ENCODE measurements around the gene EFCAB13. TPM values are rescaled to one million over a fixed set of nuclear protein-coding genes. Genes with fewer than 3 reads are reported as not detected.
A peak's percentile ranks its signal among the peaks of the same experiment; 100 is the strongest.

Gene EFCAB13
- polyA plus RNA-seq, 10 donors, result 1.9 to 8.5 (median 3.8) TPM

GRCh38 chr17:47291242-47291873 is 32.4 kb upstream of the EFCAB13 start:
- no peak for DNase-seq

GRCh38 chr17:47292206-47292605 is 31.5 kb upstream of the EFCAB13 start:
- DNase-seq, result no peak

- DNase-seq, result peak in 1 of 3 donors; percentile 16
Measured at GRCh38 chr17:47295037-47295873, 28.5 kb upstream of the EFCAB13 start.

GRCh38 chr17:47295874-47296255 is 27.9 kb upstream of the EFCAB13 start:
- DNase-seq, result no peak

- DNase-seq, result no peak
Measured at GRCh38 chr17:47297661-47298400, 25.9 kb upstream of the EFCAB13 start.

- no peak for DNase-seq
Measured at GRCh38 chr17:47298712-47299111, 25.0 kb upstream of the EFCAB13 start.

- DNase-seq, result no peak
Measured at GRCh38 chr17:47299239-47299910, 24.4 kb upstream of the EFCAB13 start.

- no peak for DNase-seq
Measured at GRCh38 chr17:47300718-47301117, 23.0 kb upstream of the EFCAB13 start.

- no peak for DNase-seq
Measured at GRCh38 chr17:47301161-47301560, 22.6 kb upstream of the EFCAB13 start.

GRCh38 chr17:47301831-47302230 is 21.9 kb upstream of the EFCAB13 start:
- DNase-seq, result no peak

- DNase-seq, result no peak
Measured at GRCh38 chr17:47304186-47304585, 19.6 kb upstream of the EFCAB13 start.

- peak in 1 of 3 donors; percentile 90 for DNase-seq
Measured at GRCh38 chr17:47305302-47305923, 18.3 kb upstream of the EFCAB13 start.

GRCh38 chr17:47310186-47310733 is 13.5 kb upstream of the EFCAB13 start:
- DNase-seq, result no peak

- no peak for DNase-seq
Measured at GRCh38 chr17:47311420-47311819, 12.3 kb upstream of the EFCAB13 start.

- DNase-seq, result peak; percentile 75 to 90 (median 87)
Measured at GRCh38 chr17:47315451-47316266, 8.1 kb upstream of the EFCAB13 start.

GRCh38 chr17:47316311-47316710 is 7.4 kb upstream of the EFCAB13 start:
- DNase-seq, result peak in 2 of 3 donors; percentile 33 to 38

- no peak for DNase-seq
Measured at GRCh38 chr17:47317119-47317518, 6.6 kb upstream of the EFCAB13 start.

GRCh38 chr17:47318197-47318918 is 5.4 kb upstream of the EFCAB13 start:
- no peak for DNase-seq

GRCh38 chr17:47320879-47321502 is 2.8 kb upstream of the EFCAB13 start:
- DNase-seq, result no peak

All from muscle of back (tissue), 11 donors.